OCI-LY3 (cell line): Measurements from ENCODE around the gene TNK2.
"Not testable (repeated sequence)": the region's sequence is repeated elsewhere in the genome, so short reads cannot be mapped to it uniquely, and the experiment has no call there.

ENCODE experiments used
- H2AFZ ChIP-seq: fragments of 200-600, 300-600 bp; shearing (Covaris generic); 2 replicates; pipeline ENCODE4 v1.6.0; 2014; ENCODE audit warnings: antibody characterized with exemption, low read depth, low read length
- H3K27ac ChIP-seq: fragments of 200-600, 300-600 bp; sonication (generic); 2 replicates; pipeline ENCODE4 v1.5.1; 2014; ENCODE audit warnings: mild to moderate bottlenecking, low read length, moderate library complexity, mixed read lengths
- H3K27me3 ChIP-seq: fragments of 200-600, 300-600 bp; sonication (generic); 2 replicates; pipeline ENCODE4 v1.6.1; 2014; ENCODE audit warnings: low read depth, low read length, mixed read lengths
- H3K36me3 ChIP-seq: fragments of 200-600, 300-600 bp; sonication (generic); replicated peaks from 2 replicates; pipeline ENCODE3; 2014; ENCODE audit warnings: low read depth, low read length, mixed read lengths
- H3K4me1 ChIP-seq: fragments of 300-600, 200-600 bp; sonication (generic); 2 replicates; pipeline ENCODE4 v1.6.1; 2014; ENCODE audit warnings: low read length, mixed read lengths
- H3K4me2 ChIP-seq: fragments of 200-600, 300-600 bp; sonication (generic); 2 replicates; pipeline ENCODE4 v1.6.1; 2014; ENCODE audit warnings: low read length, mixed read lengths
- H3K4me3 ChIP-seq: fragments of 300-600, 200-600 bp; sonication (generic); 2 replicates; pipeline ENCODE4 v1.5.1; 2014; ENCODE audit warnings: antibody characterized with exemption, mild to moderate bottlenecking, low read length, moderate library complexity
- H3K79me2 ChIP-seq: fragments of 300-600, 200-600 bp; shearing (Covaris generic); 2 replicates; pipeline ENCODE4 v1.6.1; 2014; ENCODE audit warnings: mild to moderate bottlenecking, low read length, mixed read lengths
- H3K9ac ChIP-seq: fragments of 300-600, 200-600 bp; shearing (Covaris generic); 2 replicates; pipeline ENCODE4 v1.6.0; 2014; ENCODE audit warnings: mild to moderate bottlenecking, low read length, moderate library complexity
- H3K9me3 ChIP-seq: fragments of 200-600, 300-600 bp; shearing (Covaris generic); 2 replicates; pipeline ENCODE4 v1.6.1; 2014; ENCODE audit warnings: low read length, mixed read lengths; ENCODE audit not compliant: insufficient read depth
- H4K20me1 ChIP-seq: fragments of 200-600, 300-600 bp; sonication (generic); 2 replicates; pipeline ENCODE4 v1.6.1; 2016; ENCODE audit warnings: low read length, mixed read lengths; ENCODE audit not compliant: insufficient read depth
- CTCF ChIP-seq: fragments of 200-600, 300-600 bp; sonication (generic); IDR thresholded peaks from 2 replicates; pipeline ENCODE4 v1.5.1; 2014; ENCODE audit warnings: antibody characterized with exemption, low read length, low read depth
- EZH2phosphoT487 ChIP-seq: fragments of 200-600 bp; shearing (Covaris generic); IDR thresholded peaks from 2 replicates; pipeline ENCODE4 v1.6.1; 2018; ENCODE audit warnings: antibody characterized with exemption, mixed run types, low read depth

TNK2 gene

GRCh38 chr3:195829897-195830254 is 78.5 kb downstream of the TNK2 start:
- Histone ChIP-seq H3K27ac (no peak overlapping the region), H4K20me1 (no peaks in the 10 kb centered on the region), H3K9me3 (no peaks in the 10 kb centered on the region), H3K4me2 (no peak overlapping the region), H3K4me3 (no peak overlapping the region), H3K4me1 (no peaks in the 10 kb centered on the region), H2AFZ (no peak overlapping the region), H3K79me2 (no peaks in the 10 kb centered on the region), H3K36me3 (no peaks in the 10 kb centered on the region), H3K9ac (no peak overlapping the region), H3K27me3 (no peaks in the 10 kb centered on the region)
- TF ChIP-seq CTCF (no peak), EZH2phosphoT487 (no peak)

GRCh38 chr3:195828762-195829161 is 79.6 kb downstream of the TNK2 start:
- H3K9ac ChIP-seq: no peak overlapping the region
- no peak for TF ChIP-seq EZH2phosphoT487
- no peak for TF ChIP-seq CTCF
- H4K20me1 ChIP-seq: no peaks in the 10 kb centered on the region
- H2AFZ ChIP-seq: no peak overlapping the region
- H3K79me2 ChIP-seq: no peaks in the 10 kb centered on the region
- H3K4me2 ChIP-seq: no peak overlapping the region
- H3K4me1 ChIP-seq: no peaks in the 10 kb centered on the region
- H3K27ac ChIP-seq: no peak overlapping the region
- H3K27me3 ChIP-seq: no peaks in the 10 kb centered on the region
- no peaks in the 10 kb centered on the region for H3K36me3 ChIP-seq
- no peaks in the 10 kb centered on the region for H3K9me3 ChIP-seq
- no peak overlapping the region for H3K4me3 ChIP-seq

GRCh38 chr3:195825857-195826804 is 82.2 kb downstream of the TNK2 start:
- Histone ChIP-seq H3K27ac (no peak overlapping the region), H3K9ac (no peak overlapping the region), H3K4me1 (no peaks in the 10 kb centered on the region), H3K27me3 (no peaks in the 10 kb centered on the region), H3K79me2 (no peaks in the 10 kb centered on the region), H2AFZ (no peak overlapping the region), H4K20me1 (no peaks in the 10 kb centered on the region), H3K4me3 (no peak overlapping the region), H3K4me2 (no peak overlapping the region), H3K9me3 (no peaks in the 10 kb centered on the region), H3K36me3 (no peaks in the 10 kb centered on the region)
- no peak for TF ChIP-seq EZH2phosphoT487

GRCh38 chr3:195825191-195825588 is 83.2 kb downstream of the TNK2 start:
- Histone ChIP-seq H3K9me3 (no peaks in the 10 kb centered on the region), H3K4me2 (no peak overlapping the region), H3K4me1 (no peaks in the 10 kb centered on the region), H2AFZ (no peak overlapping the region), H3K36me3 (no peaks in the 10 kb centered on the region), H3K4me3 (no peak overlapping the region), H3K27ac (no peak overlapping the region), H4K20me1 (no peaks in the 10 kb centered on the region), H3K79me2 (no peaks in the 10 kb centered on the region), H3K27me3 (no peaks in the 10 kb centered on the region), H3K9ac (no peak overlapping the region)
- TF ChIP-seq CTCF: no peak
- no peak for TF ChIP-seq EZH2phosphoT487

GRCh38 chr3:195824425-195825190 is 83.7 kb downstream of the TNK2 start:
- H3K4me1 ChIP-seq, H3K27ac ChIP-seq, H4K20me1 ChIP-seq, H3K79me2 ChIP-seq, H3K36me3 ChIP-seq, H3K27me3 ChIP-seq, H3K4me2 ChIP-seq, H2AFZ ChIP-seq, H3K9ac ChIP-seq, H3K9me3 ChIP-seq, H3K4me3 ChIP-seq: not testable (repeated sequence)
